Measurements from ENCODE around the gene UFSP2.

The UFSP2 gene

DNA sequence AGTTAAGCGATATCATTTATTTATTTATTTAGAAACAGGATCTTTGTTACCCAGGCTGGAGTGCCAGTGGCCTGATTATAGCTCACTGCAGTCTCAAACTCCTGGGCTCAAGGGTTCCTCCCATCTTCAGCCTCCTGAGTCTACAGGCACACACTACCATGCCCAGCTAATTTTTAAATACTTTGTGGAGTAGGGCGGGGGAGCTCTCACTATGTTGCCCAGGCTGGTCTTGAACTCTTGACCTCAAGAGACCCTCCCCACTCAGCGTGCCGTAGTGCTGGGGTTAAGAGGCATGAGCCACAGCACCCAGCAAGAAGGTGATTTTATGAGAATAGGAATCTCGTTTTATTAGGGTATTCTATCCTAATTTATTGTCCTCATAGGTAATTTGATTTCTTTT, 3.9 kb upstream of the UFSP2 start:
- in situ Hi-C loops (cut with HindIII; ENCODE audit: low sequenced_read_pairs), result no loop called here

- in situ Hi-C loops (cut with HindIII; ENCODE audit: low sequenced_read_pairs), result no loop called here
Observed at GRCh38 chr4:185426960-185427688, 1.4 kb upstream of the UFSP2 start.

DNA sequence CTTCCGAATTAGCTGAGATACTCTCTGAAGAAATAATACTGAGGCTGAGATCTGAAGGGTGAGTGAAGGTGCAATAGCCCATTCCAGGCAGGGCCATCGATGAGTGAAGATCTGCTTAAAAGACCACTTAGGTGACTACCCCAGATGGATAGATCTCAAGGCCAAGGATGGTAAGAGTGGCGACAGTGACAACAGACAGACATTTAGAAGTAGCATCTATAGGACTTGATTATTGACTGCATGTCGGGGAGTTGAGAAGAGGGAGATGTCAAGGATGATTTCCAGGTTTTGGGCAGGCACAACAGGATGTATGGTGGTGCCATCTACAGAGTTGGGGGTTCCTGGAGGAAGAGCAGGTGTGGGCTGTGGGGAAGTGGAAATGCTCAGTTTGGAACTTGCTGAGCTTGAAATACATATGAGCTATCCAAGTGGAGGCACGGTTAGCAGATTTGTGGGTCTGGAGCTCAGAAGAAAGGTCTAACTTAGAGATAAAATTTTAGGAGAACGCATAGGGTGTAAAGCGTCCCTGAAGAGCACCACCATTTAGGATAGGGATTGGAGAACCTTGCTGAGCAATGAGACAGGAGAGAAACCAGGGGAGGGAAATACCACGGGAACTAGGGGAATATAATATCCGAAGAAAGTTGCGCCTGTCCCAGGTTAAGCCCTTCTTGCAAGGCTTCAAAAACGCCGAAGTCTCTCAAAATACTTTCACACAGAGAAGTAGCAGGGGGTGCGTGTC, 688 bp downstream of the UFSP2 start:
- in situ Hi-C loops (cut with HindIII; ENCODE audit: low sequenced_read_pairs), result no loop called here

GRCh38 chr4:185421366-185422124, 4.2 kb downstream of the UFSP2 start:
- in situ Hi-C loops (cut with HindIII; ENCODE audit: low sequenced_read_pairs), result no loop called here

- in situ Hi-C loops (cut with HindIII; ENCODE audit: low sequenced_read_pairs), result no loop called here
Observed at GRCh38 chr4:185416955-185417354, 8.8 kb downstream of the UFSP2 start.

GRCh38 chr4:185412412-185412811, 13.4 kb downstream of the UFSP2 start:
- in situ Hi-C loops (cut with HindIII; ENCODE audit: low sequenced_read_pairs), result no loop called here

DNA sequence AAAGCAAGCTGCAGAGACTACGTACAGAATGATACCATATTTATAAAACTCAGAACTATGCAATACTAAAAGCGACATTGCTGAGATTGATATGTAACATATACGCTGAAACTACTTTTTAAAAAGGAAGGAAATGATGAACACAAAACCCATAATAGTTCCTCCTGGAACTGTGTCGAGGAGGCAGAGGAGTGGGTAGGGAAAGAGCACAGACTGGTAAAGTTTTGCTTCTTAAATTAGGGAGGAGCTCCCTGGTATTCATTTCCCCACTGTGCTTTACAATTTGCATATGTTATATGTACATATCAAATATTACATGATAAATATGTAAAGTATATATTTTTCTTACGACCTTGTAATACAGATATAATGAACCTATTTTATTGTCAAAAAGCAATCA, 13.9 kb downstream of the UFSP2 start:
- in situ Hi-C loops (cut with HindIII; ENCODE audit: low sequenced_read_pairs), result no loop called here

DNA sequence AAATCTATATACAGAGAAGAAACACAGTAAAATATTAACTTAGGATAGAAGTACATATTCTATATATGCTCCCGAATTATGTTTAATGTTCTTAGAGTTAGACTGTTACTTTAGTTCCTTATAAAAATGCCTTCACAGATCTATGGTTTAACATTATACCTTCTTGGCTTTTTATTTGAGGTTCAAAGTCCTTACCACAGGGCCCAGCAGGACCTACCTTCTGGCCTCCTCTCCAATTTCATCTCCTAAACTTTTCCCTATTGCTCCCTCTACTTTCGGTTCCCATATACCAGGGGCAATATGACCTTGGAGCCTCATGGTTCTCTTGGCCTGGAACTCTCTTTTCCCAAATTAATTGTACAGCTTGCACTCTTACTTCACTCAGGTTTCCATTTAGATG, 17.3 kb downstream of the UFSP2 start:
- in situ Hi-C loops (cut with HindIII; ENCODE audit: low sequenced_read_pairs), result no loop called here

DNA sequence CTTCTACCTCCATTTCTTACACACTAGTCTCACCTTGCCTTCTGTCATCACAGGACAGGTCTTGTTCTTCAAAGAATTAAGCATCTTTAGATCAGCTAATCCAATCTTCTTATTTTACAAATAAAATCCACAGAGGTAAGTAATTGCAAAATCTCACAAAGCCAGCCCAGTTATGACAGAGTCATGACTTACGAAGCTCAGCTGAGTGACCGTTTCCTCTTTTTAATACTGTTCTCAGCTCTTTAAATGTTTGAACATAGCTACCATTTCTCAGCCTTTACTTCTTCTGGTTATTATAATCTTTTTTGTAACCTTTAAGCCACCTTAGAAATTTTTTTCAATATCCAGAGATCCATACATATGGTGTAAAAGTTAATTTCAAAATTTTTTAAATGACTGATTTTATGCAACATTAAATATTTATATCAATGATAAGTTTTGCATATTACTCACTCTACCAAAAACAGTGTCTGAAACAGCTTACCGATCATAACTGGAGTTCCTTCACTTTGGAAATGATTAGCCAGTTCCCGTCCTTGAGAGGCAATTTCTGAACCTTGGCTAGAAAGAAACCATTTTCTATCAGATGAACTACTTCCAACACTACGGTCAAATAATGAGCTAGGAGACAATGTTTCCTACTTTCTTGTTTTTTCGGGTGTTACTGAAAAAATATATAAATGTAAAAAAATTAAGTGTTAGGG, 20.3 kb downstream of the UFSP2 start:
- in situ Hi-C loops (cut with HindIII; ENCODE audit: low sequenced_read_pairs), result no loop called here

GRCh38 chr4:185404031-185404430, 21.7 kb downstream of the UFSP2 start:
- in situ Hi-C loops (cut with HindIII; ENCODE audit: low sequenced_read_pairs), result no loop called here

- in situ Hi-C loops (cut with HindIII; ENCODE audit: low sequenced_read_pairs), result loop anchor here (5.0 kb wide), 2 partner anchors 73 to 92 kb away; partner anchors contain the start of gene CCDC110
Observed at GRCh38 chr4:185399466-185399865, 26.3 kb downstream of the UFSP2 start.

- in situ Hi-C loops (cut with HindIII; ENCODE audit: low sequenced_read_pairs), result loop anchor here (5.0 kb wide), 2 partner anchors 74 to 91 kb away; partner anchors contain the start of gene CCDC110
Observed at GRCh38 chr4:185398618-185399017, 27.1 kb downstream of the UFSP2 start.

- in situ Hi-C loops (cut with HindIII; ENCODE audit: low sequenced_read_pairs), result loop anchor here (5.0 kb wide), 2 partner anchors 75 to 90 kb away; partner anchors contain the start of gene CCDC110
Observed at GRCh38 chr4:185396724-185397385, 28.9 kb downstream of the UFSP2 start, which contains the start of gene ANKRD37. TSS of gene ANKRD37 (plus strand) at chr4:185396841. CDS start at chr4:185396924, 83 bp downstream.

- in situ Hi-C loops (cut with HindIII; ENCODE audit: low sequenced_read_pairs), result loop anchor here (5.0 kb wide), 2 partner anchors 76 to 89 kb away; partner anchors contain the start of gene CCDC110
Observed at GRCh38 chr4:185395956-185396723, 29.6 kb downstream of the UFSP2 start.

DNA sequence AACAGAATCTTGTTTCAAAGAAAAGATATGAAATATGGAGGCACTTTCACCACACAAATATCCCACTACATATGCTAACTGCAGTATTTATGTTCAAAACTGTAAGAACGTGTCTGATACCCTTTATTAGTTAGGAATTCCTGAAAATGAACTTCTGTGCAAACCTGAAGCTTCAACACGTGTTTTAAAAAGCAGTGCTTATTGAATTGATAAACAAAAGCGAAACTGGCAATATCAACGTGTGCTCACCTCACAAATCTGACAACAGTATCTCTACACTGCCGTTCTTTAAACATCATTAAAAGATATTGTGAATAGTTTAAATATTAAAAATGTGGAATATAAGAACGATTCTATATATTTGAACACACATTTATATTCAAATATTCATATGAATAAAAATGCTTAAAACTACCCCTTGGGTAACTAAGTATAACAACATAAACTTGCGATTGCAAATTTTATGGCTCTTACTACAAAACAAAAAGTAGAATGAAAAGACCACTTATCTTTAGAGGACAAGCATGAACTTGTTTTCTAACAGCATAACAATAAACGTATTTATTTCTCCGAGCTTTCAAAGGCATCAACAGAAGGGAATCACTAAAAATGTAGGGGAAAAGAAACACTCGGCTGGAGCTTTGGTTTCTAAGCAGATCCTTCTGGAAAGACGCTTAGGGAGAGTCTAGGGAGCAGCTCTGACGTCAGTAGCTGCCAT, 30.4 kb downstream of the UFSP2 start, which contains the start of gene LRP2BP:
TSS of gene LRP2BP (minus strand) at position 687 of the 718 bp plus-strand sequence. CDS start 17,738 bp downstream, outside the sequence.
- in situ Hi-C loops (cut with HindIII; ENCODE audit: low sequenced_read_pairs), result loop anchor here (5.0 kb wide), 2 partner anchors 77 to 88 kb away; partner anchors contain the start of gene CCDC110

GRCh38 chr4:185394568-185395237, 31.1 kb downstream of the UFSP2 start:
- in situ Hi-C loops (cut with HindIII; ENCODE audit: low sequenced_read_pairs), result loop anchor here (5.0 kb wide), 2 partner anchors 78 to 87 kb away; partner anchors contain the start of gene CCDC110

DNA sequence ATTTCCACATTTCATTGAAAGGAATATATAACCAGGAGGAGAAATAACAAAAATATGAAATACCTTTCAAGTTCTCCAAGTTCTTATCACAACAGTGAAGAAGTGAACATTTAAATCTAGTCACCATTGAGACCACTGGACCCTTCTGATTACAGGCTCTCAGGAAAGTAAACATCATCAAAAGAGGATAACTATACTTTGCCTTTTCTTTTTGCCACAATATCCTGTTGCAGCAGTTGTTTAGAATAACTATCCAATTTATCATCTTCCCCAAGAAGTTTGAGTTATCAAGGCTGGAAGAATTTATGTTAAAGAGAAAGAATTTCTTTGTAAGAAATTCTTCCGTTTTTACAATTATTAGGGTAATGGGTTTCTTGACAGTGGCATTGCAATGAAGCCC, 33.6 kb downstream of the UFSP2 start:
- in situ Hi-C loops (cut with HindIII; ENCODE audit: low sequenced_read_pairs), result no loop called here

- in situ Hi-C loops (cut with HindIII; ENCODE audit: low sequenced_read_pairs), result no loop called here
Observed at GRCh38 chr4:185390941-185391340, 34.8 kb downstream of the UFSP2 start.
